HepG2 (cell line): ENCODE data around the gene TROAP. TPM values are rescaled to one million over a fixed set of nuclear protein-coding genes. Genes with fewer than 3 reads are reported as not detected.
A peak's percentile ranks its signal among the peaks of the same experiment; 100 is the strongest.

Experiments
- ATAC-seq: fragments of 200-7000 bp; cut with Tn5 transposase; 3 replicates; pipeline ENCODE4 v1.9.1; 2020; ENCODE audit warnings: mild to moderate bottlenecking, moderate library complexity
- BruUV-seq: library from RNA; stranded (reverse); fragments of 400-500 nt; replicated peaks from 2 replicates; lab custom pipeline; 2021; lab: Mats Ljungman, UMichigan
- CTCF ChIA-PET: fragments of 300-600 bp; formaldehyde crosslinking; extraction: SDS; loops from one replicate; lab custom pipeline; 2021; ENCODE audit warnings: low total read pairs, inconsistent platforms, low intra/inter-chr PET ratio; lab: Yijun Ruan, JAX
- POLR2A ChIA-PET: fragments of 350-600 bp; sonication (Branson Sonifier 250); formaldehyde crosslinking; loops from one replicate; lab custom pipeline; 2020; ENCODE audit warnings: antibody characterized with exemption, inconsistent platforms; lab: Yijun Ruan, JAX
- DNase-seq: peaks from one replicate; pipeline ENCODE4 v3.0.0-alpha.2; 2015; ENCODE audit warnings: low spot score
- FAIRE-seq: peaks from 3 replicates; lab custom pipeline; 2011; peaks lifted over from hg19 to GRCh38; lab: Jason Lieb, UNC
- H2AFZ ChIP-seq: one replicate; pipeline ENCODE4 v1.6.1; 2011; ENCODE audit warnings: low read length, inconsistent platforms
- H3K27ac ChIP-seq: fragments of 300-600 bp; 3 replicates; pipeline ENCODE4 v1.8.0; 2011; ENCODE audit warnings: mixed run types, mild to moderate bottlenecking, mixed read lengths, low read length, inconsistent platforms; ENCODE audit not compliant: insufficient read depth; ENCODE audit errors: extremely low read length
- H3K27me3 ChIP-seq, 2 experiments: fragments of 200-600 bp in 1 of 2; 2 replicates in 1 of 2; 3 replicates in 1 of 2; pipeline versions ENCODE4 v1.6.0 to v1.8.0; 2011; ENCODE audit warnings: low read length in 2 of 2, mild to moderate bottlenecking in 2 of 2, moderate library complexity in 2 of 2, inconsistent platforms in 1 of 2; ENCODE audit not compliant: insufficient read depth in 2 of 2, control insufficient read depth in 1 of 2
- H3K36me3 ChIP-seq, 2 experiments: fragments of 200-600 bp in 1 of 2; replicated peaks in 1 of 2; 2 replicates in 1 of 2; 3 replicates in 1 of 2; pipeline versions ENCODE4 v1.5.1 to v1.8.0; 2011; ENCODE audit warnings: low read length in 2 of 2, inconsistent platforms in 1 of 2; ENCODE audit not compliant: insufficient read depth in 2 of 2, control insufficient read depth in 1 of 2
- H3K4me1 ChIP-seq: 2 replicates; pipeline ENCODE4 v1.5.1; 2012; ENCODE audit warnings: low read length, inconsistent platforms; ENCODE audit not compliant: insufficient read depth
- H3K4me2 ChIP-seq: 2 replicates; pipeline ENCODE4 v1.6.0; 2011; ENCODE audit warnings: low read depth, low read length, inconsistent platforms
- H3K4me3 ChIP-seq, 3 experiments: fragments of 200-600 bp in 1 of 3; sonication (generic), shearing (Covaris generic) in 1 of 3; replicated peaks in 1 of 3; 2 replicates each; pipeline ENCODE4 v1.5.1; 2011 to 2016; ENCODE audit warnings: low read length in 3 of 3, inconsistent platforms in 2 of 3, low read depth in 2 of 3, mild to moderate bottlenecking in 2 of 3, control low read depth in 1 of 3, mixed read lengths in 1 of 3; ENCODE audit not compliant: insufficient read depth in 1 of 3
- H3K79me2 ChIP-seq: one replicate; pipeline ENCODE4 v1.6.1; 2011; ENCODE audit warnings: low read length, inconsistent platforms; ENCODE audit not compliant: insufficient read depth
- H3K9ac ChIP-seq: 2 replicates; pipeline ENCODE4 v1.6.0; 2011; ENCODE audit warnings: mild to moderate bottlenecking, low read depth, low read length, inconsistent platforms; ENCODE audit not compliant: insufficient read depth
- H3K9me3 ChIP-seq: 2 replicates; pipeline ENCODE4 v1.5.1; 2012; ENCODE audit warnings: mild to moderate bottlenecking, low read length
- H4K20me1 ChIP-seq: 2 replicates; pipeline ENCODE4 v1.6.0; 2011; ENCODE audit warnings: inconsistent platforms, mild to moderate bottlenecking, low read length, moderate library complexity; ENCODE audit not compliant: insufficient read depth
- ZNF768 ChIP-seq: sonication (generic); formaldehyde crosslinking; IDR thresholded peaks from 2 replicates; pipeline ENCODE4 v1.4.0; 2020; ENCODE audit warnings: missing genetic modification reagents
- ZSCAN25 ChIP-seq: sonication (generic); formaldehyde crosslinking; IDR thresholded peaks from 2 replicates; pipeline ENCODE4 v1.8.0; 2022; ENCODE audit warnings: mild to moderate bottlenecking, missing genetic modification reagents
- WGBS: methylation state at CpG from one replicate; pipeline ENCODE4 v1.1.6; 2017; ENCODE audit warnings: low lambda C conversion rate; 5-methylcytosine and 5-hydroxymethylcytosine counted together
- in situ Hi-C: cut with HindIII; loops from 2 replicates; pipeline ENCODE4 v1.10.0; 2017; ENCODE audit warnings: low pct_unique_long_range_greater_than_20kb; ENCODE audit not compliant: extremely low pct_ligation_motif_present
- intact Hi-C: fragments of 100-400 bp; cut with micrococcal nuclease; formaldehyde crosslinking; loops from one replicate; pipeline ENCODE4 v1.10.0; 2022; ENCODE audit not compliant: unreplicated experiment
- polyA plus RNA-seq, 8 experiments: library from polyadenylated mRNA; depleted of rRNA in 3 of 8; stranded (reverse) in 7 of 8; unstranded in 1 of 8; fragments of >200 nt; fragmentation: Illumina TruSeq in 4 of 8; extraction: Trizol in 4 of 8; gene quantifications; 2 replicates each; pipeline versions ENCODE4 v1.2.1 to v1.2.3, GENCODE V29; 2011 to 2016; ENCODE audit warnings: low read depth in 4 of 8, missing spikeins in 1 of 8, mixed read lengths in 1 of 8; ENCODE audit not compliant: insufficient read depth in 1 of 8
- total RNA-seq, 5 experiments: library from RNA; depleted of rRNA; stranded (reverse); fragments of >200 nt; fragmentation: Illumina TruSeq; extraction: Trizol; gene quantifications; 2 replicates each; pipeline ENCODE4 v1.2.3, GENCODE V29; 2016; ENCODE audit warnings: low read depth in 1 of 5
- TF ChIP-seq, protein P1 (sequence below): sonication (generic); formaldehyde crosslinking; IDR thresholded peaks from 2 replicates; pipeline ENCODE4 v1.5.0; 2020; ENCODE audit warnings: mild to moderate bottlenecking, missing genetic modification reagents, borderline replicate concordance

TROAP gene
- total and polyA plus RNA-seq, 2 of the 13 experiments (the other 11 are each of a cell fraction or from before 2014, with no cell fraction given) = 22.5 to 30.9 TPM

- no peak for FAIRE-seq
- CTCF ChIA-PET = no interaction called here
These were observed 29.7 kb upstream of the TROAP start for GRCh38 chr12:49293056-49293956.

DNA sequence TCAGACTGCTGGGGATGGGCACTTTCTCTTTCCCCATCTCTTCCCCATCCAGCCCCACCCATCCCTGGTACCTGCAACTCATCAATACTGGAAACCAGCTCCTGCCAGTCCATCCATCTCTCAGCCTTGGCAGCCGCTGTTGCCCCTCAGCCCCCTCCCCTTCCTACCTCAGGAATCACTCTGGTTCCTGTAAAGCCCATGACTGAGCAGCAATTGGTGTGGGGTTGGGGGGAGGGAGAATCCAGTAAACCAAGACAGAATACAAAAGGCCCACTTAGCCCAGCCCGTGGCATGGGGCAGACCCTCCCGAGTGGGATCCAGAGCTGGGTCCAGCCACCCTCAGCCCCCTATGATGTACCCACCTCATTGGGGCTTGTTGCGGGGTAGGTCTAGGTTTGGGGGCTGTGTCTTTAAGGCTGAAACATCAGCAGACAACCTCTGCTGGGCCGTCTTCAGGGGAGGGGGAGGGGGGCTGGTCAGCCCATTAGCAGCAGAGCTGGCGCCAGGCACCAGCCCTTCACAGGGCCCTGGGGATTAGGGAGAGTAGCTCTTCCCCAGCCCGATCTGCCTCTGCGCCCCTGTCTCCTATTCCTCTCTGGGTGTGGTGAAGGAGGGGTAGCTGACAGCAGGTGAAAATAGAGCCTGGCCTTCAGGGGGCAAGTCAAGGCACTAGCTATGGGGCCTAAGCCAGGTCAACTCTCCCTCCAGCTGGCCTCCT lies 28.8 kb upstream of the TROAP start:
- intact Hi-C loops (no loop called here), in situ Hi-C loops (no loop called here)
- no TSS peak for BruUV-seq
- no peak for ATAC-seq
- H3K79me2 ChIP-seq = no peaks in the 10 kb centered on the region
- peaks cover 16% of the 10 kb centered on the region for H3K4me1 ChIP-seq
- POLR2A ChIA-PET = interaction anchor here (0.9 to 1.1 kb wide), 2 partner anchors 14 to 28 kb away, joined by 3 to 4 read pairs; no protein-coding TSS in a partner anchor
- H3K36me3 ChIP-seq = no peaks in the 10 kb centered on the region
- no peak for FAIRE-seq
- WGBS = 12% methylated on average over 3 of the region's 8 CpGs
- peaks cover 16 to 71% of the 10 kb centered on the region in 2 experiments for H3K27me3 ChIP-seq
- CTCF ChIA-PET = no interaction called here
- no peak overlapping the region for H3K9ac ChIP-seq
- no peak overlapping the region for H3K27ac ChIP-seq
- no peak for DNase-seq
- TF ChIP-seq, protein P1, sequence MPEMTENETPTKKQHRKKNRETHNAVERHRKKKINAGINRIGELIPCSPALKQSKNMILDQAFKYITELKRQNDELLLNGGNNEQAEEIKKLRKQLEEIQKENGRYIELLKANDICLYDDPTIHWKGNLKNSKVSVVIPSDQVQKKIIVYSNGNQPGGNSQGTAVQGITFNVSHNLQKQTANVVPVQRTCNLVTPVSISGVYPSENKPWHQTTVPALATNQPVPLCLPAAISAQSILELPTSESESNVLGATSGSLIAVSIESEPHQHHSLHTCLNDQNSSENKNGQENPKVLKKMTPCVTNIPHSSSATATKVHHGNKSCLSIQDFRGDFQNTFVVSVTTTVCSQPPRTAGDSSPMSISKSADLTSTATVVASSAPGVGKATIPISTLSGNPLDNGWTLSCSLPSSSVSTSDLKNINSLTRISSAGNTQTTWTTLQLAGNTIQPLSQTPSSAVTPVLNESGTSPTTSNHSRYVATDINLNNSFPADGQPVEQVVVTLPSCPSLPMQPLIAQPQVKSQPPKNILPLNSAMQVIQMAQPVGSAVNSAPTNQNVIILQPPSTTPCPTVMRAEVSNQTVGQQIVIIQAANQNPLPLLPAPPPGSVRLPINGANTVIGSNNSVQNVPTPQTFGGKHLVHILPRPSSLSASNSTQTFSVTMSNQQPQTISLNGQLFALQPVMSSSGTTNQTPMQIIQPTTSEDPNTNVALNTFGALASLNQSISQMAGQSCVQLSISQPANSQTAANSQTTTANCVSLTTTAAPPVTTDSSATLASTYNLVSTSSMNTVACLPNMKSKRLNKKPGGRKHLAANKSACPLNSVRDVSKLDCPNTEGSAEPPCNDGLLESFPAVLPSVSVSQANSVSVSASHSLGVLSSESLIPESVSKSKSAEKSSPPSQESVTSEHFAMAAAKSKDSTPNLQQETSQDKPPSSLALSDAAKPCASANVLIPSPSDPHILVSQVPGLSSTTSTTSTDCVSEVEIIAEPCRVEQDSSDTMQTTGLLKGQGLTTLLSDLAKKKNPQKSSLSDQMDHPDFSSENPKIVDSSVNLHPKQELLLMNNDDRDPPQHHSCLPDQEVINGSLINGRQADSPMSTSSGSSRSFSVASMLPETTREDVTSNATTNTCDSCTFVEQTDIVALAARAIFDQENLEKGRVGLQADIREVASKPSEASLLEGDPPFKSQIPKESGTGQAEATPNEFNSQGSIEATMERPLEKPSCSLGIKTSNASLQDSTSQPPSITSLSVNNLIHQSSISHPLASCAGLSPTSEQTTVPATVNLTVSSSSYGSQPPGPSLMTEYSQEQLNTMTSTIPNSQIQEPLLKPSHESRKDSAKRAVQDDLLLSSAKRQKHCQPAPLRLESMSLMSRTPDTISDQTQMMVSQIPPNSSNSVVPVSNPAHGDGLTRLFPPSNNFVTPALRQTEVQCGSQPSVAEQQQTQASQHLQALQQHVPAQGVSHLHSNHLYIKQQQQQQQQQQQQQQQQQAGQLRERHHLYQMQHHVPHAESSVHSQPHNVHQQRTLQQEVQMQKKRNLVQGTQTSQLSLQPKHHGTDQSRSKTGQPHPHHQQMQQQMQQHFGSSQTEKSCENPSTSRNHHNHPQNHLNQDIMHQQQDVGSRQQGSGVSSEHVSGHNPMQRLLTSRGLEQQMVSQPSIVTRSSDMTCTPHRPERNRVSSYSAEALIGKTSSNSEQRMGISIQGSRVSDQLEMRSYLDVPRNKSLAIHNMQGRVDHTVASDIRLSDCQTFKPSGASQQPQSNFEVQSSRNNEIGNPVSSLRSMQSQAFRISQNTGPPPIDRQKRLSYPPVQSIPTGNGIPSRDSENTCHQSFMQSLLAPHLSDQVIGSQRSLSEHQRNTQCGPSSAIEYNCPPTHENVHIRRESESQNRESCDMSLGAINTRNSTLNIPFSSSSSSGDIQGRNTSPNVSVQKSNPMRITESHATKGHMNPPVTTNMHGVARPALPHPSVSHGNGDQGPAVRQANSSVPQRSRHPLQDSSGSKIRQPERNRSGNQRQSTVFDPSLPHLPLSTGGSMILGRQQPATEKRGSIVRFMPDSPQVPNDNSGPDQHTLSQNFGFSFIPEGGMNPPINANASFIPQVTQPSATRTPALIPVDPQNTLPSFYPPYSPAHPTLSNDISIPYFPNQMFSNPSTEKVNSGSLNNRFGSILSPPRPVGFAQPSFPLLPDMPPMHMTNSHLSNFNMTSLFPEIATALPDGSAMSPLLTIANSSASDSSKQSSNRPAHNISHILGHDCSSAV (CRISPR knock-in tag) = no peak
- no peak overlapping the region for H3K4me3 ChIP-seq
- H2AFZ ChIP-seq = no peak overlapping the region
- H4K20me1 ChIP-seq = no peaks in the 10 kb centered on the region
- H3K4me2 ChIP-seq = no peak overlapping the region
- H3K9me3 ChIP-seq = no peaks in the 10 kb centered on the region

More at GRCh38 chr12:49293056-49293956, 29.7 kb upstream of the TROAP start:
- Histone ChIP-seq H3K27ac (no peak overlapping the region), H3K4me2 (0 out of 2 replicates have a peak overlapping the region, but pooled peaks have one; percentile 7), H3K36me3 (no peaks in the 10 kb centered on the region), H3K4me1 (peaks cover 24% of the 10 kb centered on the region), H3K4me3 (no peak overlapping the region), H3K9me3 (no peaks in the 10 kb centered on the region), H3K79me2 (no peaks in the 10 kb centered on the region), H3K27me3 (peaks cover 16 to 70% of the 10 kb centered on the region in 2 experiments), H4K20me1 (no peaks in the 10 kb centered on the region), H3K9ac (no peak overlapping the region), H2AFZ (no peak overlapping the region)
- DNase-seq (no peak), ATAC-seq (peak; percentile 12; the same call in 2 of the 3 replicates)
- in situ Hi-C loops = no loop called here
- BruUV-seq = no TSS peak
- intact Hi-C loops = no loop called here
- WGBS = 10% methylated on average over 14 of the region's 18 CpGs
- POLR2A ChIA-PET = no interaction called here
- TF ChIP-seq ZNF768 = 0 out of 2 replicates have a peak, but pooled peaks have one; percentile 15
- TF ChIP-seq ZSCAN25 (CRISPR knock-in tag) = no peak
